Activated T-cell treated with anti-CD3 and anti-CD28 coated beads, Interleukin-2, amount 50 U/mL, for 4 hours (primary cell): ENCODE measurements around the gene DET1. TPM values are rescaled to one million over a fixed set of nuclear protein-coding genes. Genes with fewer than 3 reads are reported as not detected.
"Not testable (repeated sequence)": the region's sequence is repeated elsewhere in the genome, so short reads cannot be mapped to it uniquely, and the experiment has no call there.

Source experiments
- ATAC-seq, 2 donors: fragments of 200-7000 bp; cut with Tn5 transposase; one replicate each; pipeline ENCODE4 v1.10.0; 2021
- DNase-seq: peaks from one replicate; pipeline ENCODE4 v3.0.0-alpha.2; 2020
- H3K27me3 Mint-ChIP-seq: one replicate; pipeline ENCODE4 v1.8.0; 2021; ENCODE audit warnings: low read depth, mixed read lengths
- H3K36me3 Mint-ChIP-seq: one replicate; pipeline ENCODE4 v1.8.0; 2022; ENCODE audit warnings: mixed read lengths; ENCODE audit not compliant: insufficient read depth
- H3K4me1 Mint-ChIP-seq: one replicate; pipeline ENCODE4 v1.8.0; 2021; ENCODE audit warnings: low read depth, mixed read lengths
- H3K4me3 Mint-ChIP-seq: one replicate; pipeline ENCODE4 v1.8.0; 2021; ENCODE audit warnings: mild to moderate bottlenecking, moderate library complexity, mixed read lengths
- H3K9me3 Mint-ChIP-seq: one replicate; pipeline ENCODE4 v1.8.0; 2021; ENCODE audit warnings: mixed read lengths
- total RNA-seq, 3 donors: library from RNA; stranded (reverse); gene quantifications; one replicate each; pipeline ENCODE4 v1.2.1, GENCODE V29; 2021

DET1 gene
- total RNA-seq, 3 donors from 2014 or later, result 0.87 to 1.0 (median 0.98) TPM

DNA sequence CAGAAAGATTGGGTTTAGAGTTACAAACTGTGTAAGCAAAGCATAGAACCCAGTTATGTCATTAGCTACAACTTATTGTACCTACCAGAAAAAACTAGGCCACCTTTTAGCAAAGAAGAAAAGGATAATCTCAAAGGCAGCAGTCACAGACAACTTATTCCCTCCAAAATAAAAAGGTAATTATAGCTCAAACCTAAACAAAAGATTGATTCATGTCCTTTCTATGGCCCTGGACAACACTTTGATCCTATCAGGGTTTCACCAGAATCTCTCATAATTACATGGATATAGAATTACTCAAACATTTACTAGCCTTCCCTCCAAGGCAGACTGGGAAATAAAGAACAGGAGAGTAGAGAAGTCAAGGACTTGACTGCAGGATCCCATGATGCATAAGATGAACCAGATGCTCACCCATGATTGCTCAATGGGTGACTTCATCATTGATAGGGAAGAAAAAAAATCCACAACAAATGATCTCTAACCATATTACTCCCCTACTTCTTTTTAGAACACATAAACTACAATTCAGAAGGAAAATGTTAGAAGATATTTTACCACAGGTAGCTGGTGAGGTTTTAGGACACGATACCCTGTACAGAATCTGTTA, 17.4 kb downstream of the DET1 start:
- Mint-ChIP-seq H3K9me3 (peaks cover 5% of the 10 kb centered on the region), H3K27me3 (no peaks in the 10 kb centered on the region), H3K4me1 (no peaks in the 10 kb centered on the region), H3K4me3 (no peak overlapping the region), H3K36me3 (peaks cover 66% of the 10 kb centered on the region)
- DNase-seq (no peak), ATAC-seq (no peak)

DNA sequence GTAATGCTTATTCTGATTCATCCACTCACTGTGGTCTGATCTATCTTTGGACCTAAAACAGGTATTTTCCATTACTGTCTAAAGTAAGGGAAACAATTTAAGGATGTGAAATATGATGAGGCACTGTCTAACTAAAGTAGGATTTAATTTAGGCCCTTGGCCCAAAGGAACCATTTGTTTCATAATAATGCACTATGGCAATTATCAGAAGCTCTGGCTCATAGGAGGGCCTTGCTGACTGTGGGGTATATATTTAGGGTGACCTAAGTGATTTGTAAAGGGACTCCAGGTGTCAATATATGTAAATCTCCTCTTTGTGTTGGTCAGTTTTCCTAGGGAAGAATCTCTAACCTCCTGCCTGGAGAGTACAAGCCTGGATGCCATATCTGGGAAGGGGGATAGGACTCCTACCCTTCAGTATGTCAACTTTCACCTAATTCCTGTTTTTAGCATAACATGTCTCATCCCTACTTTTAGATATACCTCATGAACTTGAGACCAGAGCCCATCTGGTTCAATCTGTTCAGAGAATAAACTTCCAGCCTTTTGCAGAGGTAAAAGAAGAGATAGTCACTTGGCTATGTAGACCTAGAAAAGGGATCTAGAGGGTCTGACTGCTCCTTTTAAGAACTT, 20.1 kb downstream of the DET1 start:
- no peaks in the 10 kb centered on the region for H3K9me3 Mint-ChIP-seq

GRCh38 chr15:88525418-88525817, 21.1 kb downstream of the DET1 start:
- Mint-ChIP-seq H3K36me3 (peaks cover 50% of the 10 kb centered on the region), H3K9me3 (no peaks in the 10 kb centered on the region), H3K27me3 (no peaks in the 10 kb centered on the region), H3K4me3 (no peak overlapping the region), H3K4me1 (no peaks in the 10 kb centered on the region)
- ATAC-seq (no peak), DNase-seq (no peak)

More for the DNA sequence above, 20.1 kb downstream of the DET1 start:
- no peak for DNase-seq
- H3K27me3 Mint-ChIP-seq, result no peaks in the 10 kb centered on the region
- peaks cover 60% of the 10 kb centered on the region for H3K36me3 Mint-ChIP-seq
- ATAC-seq, result no peak
- H3K4me1 Mint-ChIP-seq, result no peaks in the 10 kb centered on the region
- no peak overlapping the region for H3K4me3 Mint-ChIP-seq

- not testable (repeated sequence) for H3K4me3 Mint-ChIP-seq, H3K9me3 Mint-ChIP-seq, ATAC-seq, H3K4me1 Mint-ChIP-seq, H3K27me3 Mint-ChIP-seq, DNase-seq
- peaks cover 37% of the 10 kb centered on the region for H3K36me3 Mint-ChIP-seq
Observed at GRCh38 chr15:88524094-88524493, 22.4 kb downstream of the DET1 start.

GRCh38 chr15:88518903-88519302, 27.6 kb downstream of the DET1 start:
- H3K36me3 Mint-ChIP-seq, result peaks cover 12% of the 10 kb centered on the region
- no peaks in the 10 kb centered on the region for H3K4me1 Mint-ChIP-seq
- no peaks in the 10 kb centered on the region for H3K27me3 Mint-ChIP-seq
- H3K9me3 Mint-ChIP-seq, result no peaks in the 10 kb centered on the region
- no peak for DNase-seq
- ATAC-seq, result no peak
- H3K4me3 Mint-ChIP-seq, result no peak overlapping the region

- DNase-seq (no peak), ATAC-seq (no peak)
- Mint-ChIP-seq H3K9me3 (no peaks in the 10 kb centered on the region), H3K27me3 (no peaks in the 10 kb centered on the region), H3K36me3 (peaks cover 42% of the 10 kb centered on the region), H3K4me1 (no peaks in the 10 kb centered on the region), H3K4me3 (no peak overlapping the region)
Observed at GRCh38 chr15:88513195-88513594, 33.3 kb downstream of the DET1 start.

DNA sequence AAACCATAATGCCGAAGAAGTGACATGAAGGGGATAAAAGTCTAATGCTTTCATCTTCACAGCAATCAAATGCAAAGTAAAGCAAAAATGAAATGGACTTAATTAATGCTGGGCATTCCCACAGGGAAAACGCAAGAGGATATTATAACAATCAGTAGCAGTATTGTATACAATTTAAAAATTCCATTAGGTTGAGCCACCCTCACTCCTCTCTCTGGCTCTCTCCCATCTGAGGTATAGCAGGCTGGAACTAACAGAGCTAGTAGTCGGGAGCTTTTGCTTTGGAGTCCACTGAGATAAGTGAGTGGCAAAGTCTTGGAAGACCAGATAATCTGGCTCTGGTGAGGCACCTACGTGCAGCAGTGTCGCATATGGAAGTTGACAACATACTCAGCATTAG, 33.9 kb downstream of the DET1 start:
- Mint-ChIP-seq H3K4me3 (no peak overlapping the region), H3K4me1 (no peaks in the 10 kb centered on the region), H3K9me3 (no peaks in the 10 kb centered on the region), H3K36me3 (peaks cover 42% of the 10 kb centered on the region), H3K27me3 (no peaks in the 10 kb centered on the region)
- no peak for DNase-seq
- ATAC-seq, result no peak

- H3K4me1 Mint-ChIP-seq, result no peaks in the 10 kb centered on the region
- peaks cover 42% of the 10 kb centered on the region for H3K36me3 Mint-ChIP-seq
- H3K27me3 Mint-ChIP-seq, result no peaks in the 10 kb centered on the region
- DNase-seq, result no peak
- ATAC-seq, result no peak
- no peak overlapping the region for H3K4me3 Mint-ChIP-seq
- no peaks in the 10 kb centered on the region for H3K9me3 Mint-ChIP-seq
Observed at GRCh38 chr15:88512078-88512477, 34.4 kb downstream of the DET1 start.

- no peaks in the 10 kb centered on the region for H3K9me3 Mint-ChIP-seq
- H3K27me3 Mint-ChIP-seq, result no peaks in the 10 kb centered on the region
- H3K4me3 Mint-ChIP-seq, result no peak overlapping the region
- no peaks in the 10 kb centered on the region for H3K4me1 Mint-ChIP-seq
- H3K36me3 Mint-ChIP-seq, result peaks cover 38% of the 10 kb centered on the region
- no peak for DNase-seq
- ATAC-seq, result no peak
Observed at GRCh38 chr15:88511161-88511560, 35.3 kb downstream of the DET1 start.

DNA sequence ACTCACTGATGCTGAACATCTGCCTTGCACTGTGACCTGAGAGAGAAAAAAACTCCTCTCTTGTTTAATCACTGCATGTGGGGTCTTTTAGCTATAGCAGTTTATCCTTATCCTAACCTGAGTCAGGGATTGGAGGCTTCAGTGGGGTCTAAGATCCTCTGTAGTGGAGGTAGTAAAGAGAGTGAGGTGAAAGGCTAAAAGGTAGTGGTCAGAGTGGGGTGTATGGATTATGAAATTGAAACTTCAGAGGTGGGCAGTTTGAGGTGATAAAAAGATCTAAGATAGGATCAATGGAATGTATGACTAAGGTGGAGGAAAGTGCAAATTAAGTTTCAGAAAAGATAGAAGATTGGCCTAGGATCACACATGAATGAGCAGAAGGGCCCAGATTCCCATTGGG, 36.5 kb downstream of the DET1 start:
- no peak for DNase-seq
- no peak for ATAC-seq
- Mint-ChIP-seq H3K27me3 (no peaks in the 10 kb centered on the region), H3K4me3 (no peak overlapping the region), H3K9me3 (no peaks in the 10 kb centered on the region), H3K36me3 (peaks cover 43% of the 10 kb centered on the region), H3K4me1 (no peaks in the 10 kb centered on the region)

GRCh38 chr15:88509321-88509720, 37.2 kb downstream of the DET1 start:
- ATAC-seq (no peak), DNase-seq (no peak)
- no peaks in the 10 kb centered on the region for H3K4me1 Mint-ChIP-seq
- no peak overlapping the region for H3K4me3 Mint-ChIP-seq
- H3K27me3 Mint-ChIP-seq, result no peaks in the 10 kb centered on the region
- no peaks in the 10 kb centered on the region for H3K9me3 Mint-ChIP-seq
- peaks cover 46% of the 10 kb centered on the region for H3K36me3 Mint-ChIP-seq

DNA sequence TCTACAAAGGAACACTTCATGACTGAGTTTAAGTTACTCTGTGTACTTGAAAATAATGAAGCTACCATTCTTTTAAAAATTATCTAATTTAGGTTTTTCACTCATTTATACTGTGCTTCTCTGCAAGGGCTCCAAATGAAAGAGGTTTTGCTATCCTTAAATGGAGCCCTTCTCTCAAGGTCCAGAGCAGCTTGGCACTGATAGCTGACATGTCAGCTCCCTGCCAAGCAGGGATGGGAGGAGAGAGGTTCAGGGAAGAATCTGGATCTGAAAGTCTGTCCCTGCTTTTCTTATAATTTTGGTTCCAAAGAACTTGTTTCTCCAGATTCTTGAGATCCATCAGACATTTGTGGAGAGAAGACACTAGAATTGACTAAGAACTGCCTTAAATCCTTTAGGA, 39.9 kb downstream of the DET1 start:
- Mint-ChIP-seq H3K36me3 (peaks cover 36% of the 10 kb centered on the region), H3K27me3 (no peaks in the 10 kb centered on the region), H3K9me3 (no peaks in the 10 kb centered on the region), H3K4me3 (no peak overlapping the region), H3K4me1 (no peaks in the 10 kb centered on the region)
- DNase-seq, result no peak
- no peak for ATAC-seq

GRCh38 chr15:88505721-88506120, 40.8 kb downstream of the DET1 start:
- no peaks in the 10 kb centered on the region for H3K27me3 Mint-ChIP-seq

GRCh38 chr15:88504445-88504844, 42.0 kb downstream of the DET1 start:
- ATAC-seq, result no peak
- DNase-seq, result no peak
- Mint-ChIP-seq H3K9me3 (no peaks in the 10 kb centered on the region), H3K4me3 (no peak overlapping the region), H3K27me3 (no peaks in the 10 kb centered on the region), H3K4me1 (no peaks in the 10 kb centered on the region), H3K36me3 (peaks cover 22% of the 10 kb centered on the region)

More at GRCh38 chr15:88505721-88506120, 40.8 kb downstream of the DET1 start:
- H3K4me1 Mint-ChIP-seq, result no peaks in the 10 kb centered on the region
- DNase-seq, result no peak
- H3K4me3 Mint-ChIP-seq, result no peak overlapping the region
- H3K36me3 Mint-ChIP-seq, result peaks cover 29% of the 10 kb centered on the region
- ATAC-seq, result no peak
- no peaks in the 10 kb centered on the region for H3K9me3 Mint-ChIP-seq

- no peak for DNase-seq
- H3K4me1 Mint-ChIP-seq, result no peaks in the 10 kb centered on the region
- no peak for ATAC-seq
- no peak overlapping the region for H3K4me3 Mint-ChIP-seq
- H3K36me3 Mint-ChIP-seq, result peaks cover 8% of the 10 kb centered on the region
- no peaks in the 10 kb centered on the region for H3K27me3 Mint-ChIP-seq
- no peaks in the 10 kb centered on the region for H3K9me3 Mint-ChIP-seq
Observed at GRCh38 chr15:88498996-88499395, 47.5 kb downstream of the DET1 start.
